HG03342 (cell line): ENCODE results near the gene PDZD4.

Experiments used
- ATAC-seq: cut with Tn5 transposase; IDR thresholded peaks from one replicate; pipeline ENCODE4 v1.9.1; 2021; ENCODE audit warnings: mild to moderate bottlenecking, moderate library complexity; ENCODE audit not compliant: unreplicated experiment

The PDZD4 gene

DNA sequence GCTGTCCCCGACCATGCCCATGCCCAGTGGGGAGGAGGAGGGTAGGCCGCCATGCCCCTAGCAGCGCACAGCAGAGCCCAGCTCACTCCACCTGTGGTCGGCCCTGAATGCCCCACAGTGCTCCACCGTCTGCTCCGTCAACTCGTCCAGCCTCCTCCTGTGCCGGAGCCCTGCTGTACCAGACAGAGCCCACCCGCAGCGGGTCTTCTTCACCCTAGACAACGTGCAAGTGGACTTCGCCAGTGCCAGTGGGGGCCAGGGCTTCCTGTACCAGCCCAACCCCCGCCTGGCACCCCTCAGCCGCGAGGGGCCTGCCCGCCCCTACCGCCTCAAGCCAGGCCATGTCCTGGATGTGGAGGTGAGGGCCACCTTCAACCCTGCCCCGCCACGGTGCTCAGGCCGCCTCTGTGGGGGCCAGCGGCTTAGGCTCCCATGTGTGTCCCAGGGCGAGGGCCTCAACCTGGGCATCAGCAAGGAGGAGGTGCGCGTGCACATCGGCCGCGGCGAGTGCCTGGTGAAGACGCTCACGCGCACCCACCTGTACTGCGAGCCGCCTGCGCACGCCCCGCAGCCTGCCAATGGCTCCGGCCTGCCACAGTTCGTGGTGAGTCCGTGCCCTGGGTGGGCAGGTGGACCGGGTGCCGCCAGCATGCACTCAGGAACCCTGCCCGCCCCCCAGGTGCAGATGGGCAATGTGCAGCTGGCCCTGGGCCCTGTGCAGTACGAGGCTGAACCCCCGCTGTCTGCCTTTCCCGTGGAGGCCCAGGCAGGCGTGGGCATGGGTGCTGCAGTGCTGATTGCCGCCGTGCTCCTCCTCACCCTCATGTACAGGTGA, 56.4 kb downstream of the PDZD4 start:
- ATAC-seq, result no peak

DNA sequence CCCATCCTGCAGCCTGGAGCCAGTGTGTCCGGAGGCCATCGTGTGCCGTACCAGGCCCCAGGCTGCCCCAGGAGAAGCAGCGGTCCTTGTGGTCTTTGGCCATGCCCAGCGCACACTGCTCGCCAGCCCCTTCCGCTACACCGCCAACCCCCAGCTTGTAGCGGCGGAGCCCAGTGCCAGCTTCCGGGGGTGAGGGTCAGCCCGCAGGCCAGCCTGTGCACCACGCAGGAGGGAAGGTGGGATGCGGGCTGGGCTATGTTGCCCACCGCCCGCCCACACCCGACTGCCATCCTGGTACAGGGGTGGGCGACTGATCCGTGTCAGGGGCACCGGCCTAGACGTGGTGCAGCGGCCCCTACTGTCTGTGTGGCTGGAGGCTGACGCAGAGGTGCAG, 57.1 kb downstream of the PDZD4 start:
- ATAC-seq, result no peak

DNA sequence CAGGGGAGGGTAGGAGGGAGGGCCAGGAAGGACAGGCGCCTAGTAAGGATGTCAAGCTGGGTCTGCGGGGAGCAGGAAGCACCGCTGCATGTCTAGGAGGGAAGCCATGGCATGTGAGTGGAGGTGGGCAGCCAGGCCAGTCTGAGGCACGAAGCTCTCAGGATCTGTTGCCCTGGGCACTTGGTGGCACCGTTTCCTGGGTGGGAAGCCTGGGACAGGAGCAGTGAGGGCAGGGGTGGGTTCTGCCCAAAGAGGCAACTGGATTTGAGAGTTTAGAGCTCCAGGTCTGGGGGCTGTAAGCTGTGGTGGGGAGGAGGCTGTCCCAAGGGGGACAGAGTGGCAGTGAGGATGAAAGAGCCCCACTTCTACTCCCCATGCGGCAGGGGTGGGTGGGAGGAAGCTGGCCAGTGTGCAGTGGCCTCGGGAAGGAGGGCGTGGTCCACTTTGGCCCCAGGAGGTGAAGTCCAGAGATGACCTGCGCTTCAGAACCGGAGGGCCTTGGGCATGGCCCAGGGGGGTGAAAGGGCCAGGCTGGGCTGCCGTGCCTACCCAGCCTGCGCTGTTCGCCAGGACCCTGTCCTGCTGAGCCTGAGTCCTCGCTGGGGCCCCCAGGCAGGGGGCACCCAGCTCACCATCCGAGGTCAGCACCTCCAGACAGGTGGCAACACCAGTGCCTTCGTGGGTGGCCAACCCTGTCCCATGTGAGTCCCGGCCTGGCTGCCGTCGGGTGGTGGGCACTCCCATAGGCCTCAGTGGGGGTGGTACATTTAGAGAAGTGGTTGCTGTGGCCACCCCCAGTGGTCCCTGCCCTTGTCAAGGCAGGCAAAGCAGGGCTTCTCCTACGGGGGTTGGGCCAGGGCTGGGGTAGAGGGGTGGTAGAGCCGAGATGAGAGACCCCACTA, 57.8 kb downstream of the PDZD4 start:
- no peak for ATAC-seq

DNA sequence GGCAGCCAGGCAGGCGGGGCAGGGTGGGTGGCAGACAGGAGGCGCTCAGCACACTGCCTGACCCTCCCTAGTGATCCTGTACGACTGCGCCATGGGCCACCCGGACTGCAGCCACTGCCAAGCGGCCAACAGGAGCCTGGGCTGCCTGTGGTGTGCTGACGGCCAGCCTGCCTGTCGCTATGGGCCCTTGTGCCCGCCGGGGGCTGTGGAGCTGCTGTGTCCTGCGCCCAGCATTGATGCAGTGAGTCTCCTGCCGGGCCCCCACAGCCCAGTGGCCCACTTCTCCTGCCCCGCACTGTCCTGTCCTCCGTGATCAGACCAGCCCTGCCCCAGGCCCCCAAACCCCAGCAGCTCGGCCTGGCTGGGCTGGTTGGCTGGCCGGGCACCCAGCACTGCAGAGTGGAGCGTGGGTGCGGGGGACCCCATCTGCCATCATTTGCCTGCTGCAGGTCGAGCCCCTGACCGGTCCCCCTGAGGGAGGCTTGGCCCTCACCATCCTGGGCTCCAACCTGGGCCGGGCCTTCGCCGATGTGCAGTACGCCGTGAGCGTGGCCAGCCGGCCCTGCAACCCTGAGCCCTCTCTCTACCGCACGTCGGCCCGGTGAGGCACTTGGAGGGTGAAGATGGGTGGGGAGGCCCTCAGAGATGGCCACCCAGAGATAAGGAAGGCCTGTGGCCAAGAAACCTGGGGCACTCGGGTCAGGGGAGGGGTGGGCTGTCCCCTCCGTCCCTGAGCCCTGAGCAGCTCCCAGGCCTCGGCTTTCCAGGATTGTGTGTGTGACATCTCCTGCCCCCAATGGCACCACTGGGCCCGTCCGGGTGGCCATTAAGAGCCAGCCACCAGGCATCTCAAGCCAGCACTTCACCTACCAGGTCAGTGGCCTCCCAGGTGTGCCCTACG, 58.7 kb downstream of the PDZD4 start:
- no peak for ATAC-seq

DNA sequence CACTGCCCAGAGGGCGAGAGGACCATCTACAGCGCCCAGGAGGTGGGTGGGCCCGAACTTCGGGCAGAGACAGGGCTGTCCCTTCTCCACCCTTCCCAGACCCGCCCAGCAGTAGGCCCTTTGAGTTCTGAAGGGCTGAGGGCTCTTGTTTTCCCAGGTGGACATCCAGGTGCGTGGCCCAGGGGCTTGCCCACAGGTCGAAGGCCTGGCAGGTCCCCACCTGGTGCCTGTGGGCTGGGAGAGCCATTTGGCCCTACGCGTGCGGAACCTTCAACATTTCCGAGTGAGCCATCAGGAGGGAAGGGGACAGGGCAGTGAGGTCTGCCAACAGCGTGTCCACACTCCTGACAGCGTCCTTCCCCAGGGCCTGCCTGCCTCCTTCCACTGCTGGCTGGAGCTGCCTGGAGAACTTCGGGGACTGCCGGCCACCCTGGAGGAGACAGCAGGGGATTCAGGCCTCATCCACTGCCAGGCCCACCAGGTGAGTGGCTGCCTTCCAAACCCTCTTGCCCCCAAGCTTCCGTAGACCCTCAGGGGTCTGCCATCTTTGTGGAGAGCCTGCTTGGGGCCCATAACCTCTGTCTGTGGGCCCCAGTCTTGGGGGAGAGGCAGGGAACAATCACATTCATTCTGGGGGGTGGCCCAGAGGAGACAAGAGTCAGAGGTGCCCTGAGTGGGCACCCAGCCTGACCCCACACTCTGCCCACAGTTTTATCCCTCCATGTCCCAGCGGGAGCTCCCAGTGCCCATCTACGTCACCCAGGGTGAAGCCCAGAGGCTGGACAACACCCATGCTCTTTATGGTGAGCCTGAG, 59.5 kb downstream of the PDZD4 start:
- no peak for ATAC-seq

DNA sequence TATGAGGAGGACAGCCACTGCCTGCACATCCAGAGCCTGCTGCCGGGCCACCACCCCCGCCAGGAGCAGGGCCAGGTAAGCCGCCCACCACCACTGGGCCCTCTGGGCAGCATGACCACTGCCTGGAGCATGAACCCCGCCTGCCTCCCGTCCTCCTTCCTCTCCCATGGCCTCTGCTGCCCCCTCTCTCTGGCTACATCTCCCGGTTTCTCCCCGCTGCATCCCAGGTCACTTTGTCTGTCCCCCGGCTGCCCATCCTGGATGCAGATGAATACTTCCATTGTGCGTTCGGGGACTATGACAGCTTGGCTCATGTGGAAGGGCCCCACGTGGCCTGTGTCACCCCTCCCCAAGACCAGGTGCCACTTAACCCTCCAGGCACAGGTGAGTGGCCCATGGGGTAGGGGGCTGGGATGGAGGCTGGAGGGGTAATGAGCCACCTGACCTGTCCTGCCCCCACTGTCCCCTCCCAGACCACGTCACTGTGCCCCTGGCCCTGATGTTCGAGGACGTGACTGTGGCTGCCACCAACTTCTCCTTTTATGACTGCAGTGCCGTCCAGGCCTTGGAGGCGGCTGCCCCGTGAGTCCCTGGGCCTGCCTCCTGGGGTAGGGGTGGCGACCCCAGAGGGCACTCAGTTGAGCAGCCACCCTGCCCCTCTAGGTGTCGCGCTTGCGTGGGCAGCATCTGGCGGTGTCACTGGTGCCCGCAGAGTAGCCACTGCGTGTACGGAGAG, 60.3 kb downstream of the PDZD4 start:
- ATAC-seq, result no peak

DNA sequence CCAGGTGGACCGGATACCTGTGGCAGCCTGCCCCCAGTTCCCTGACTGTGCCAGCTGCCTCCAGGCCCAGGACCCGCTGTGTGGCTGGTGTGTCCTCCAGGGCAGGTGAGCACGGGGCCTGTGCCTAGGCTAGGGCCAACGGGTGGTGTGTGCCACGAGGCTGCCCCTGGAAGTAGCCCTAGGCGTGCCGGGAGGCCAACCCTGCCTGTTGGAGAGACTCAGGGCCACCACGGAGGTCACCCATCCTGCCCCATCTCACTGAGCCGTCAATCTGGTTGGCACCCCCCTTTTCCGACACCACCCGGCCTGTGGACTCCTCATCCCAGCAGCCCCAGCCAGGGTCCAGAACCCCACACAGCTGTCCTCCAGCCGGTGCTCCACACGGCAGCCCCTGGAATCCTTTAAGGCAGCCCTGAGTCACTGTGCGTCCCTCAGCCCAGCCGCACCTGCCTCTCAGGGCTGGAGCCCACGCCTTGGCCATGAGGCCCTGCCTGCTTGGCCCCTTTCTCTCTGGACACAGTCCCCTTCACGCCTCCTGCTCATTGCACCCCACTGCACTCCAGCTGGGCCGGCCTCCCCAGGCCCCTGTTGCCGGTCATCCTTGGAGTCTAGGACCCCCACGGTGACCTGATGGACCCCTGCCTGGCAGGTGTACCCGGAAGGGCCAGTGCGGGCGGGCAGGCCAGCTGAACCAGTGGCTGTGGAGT, 61.0 kb downstream of the PDZD4 start:
- ATAC-seq, result no peak

DNA sequence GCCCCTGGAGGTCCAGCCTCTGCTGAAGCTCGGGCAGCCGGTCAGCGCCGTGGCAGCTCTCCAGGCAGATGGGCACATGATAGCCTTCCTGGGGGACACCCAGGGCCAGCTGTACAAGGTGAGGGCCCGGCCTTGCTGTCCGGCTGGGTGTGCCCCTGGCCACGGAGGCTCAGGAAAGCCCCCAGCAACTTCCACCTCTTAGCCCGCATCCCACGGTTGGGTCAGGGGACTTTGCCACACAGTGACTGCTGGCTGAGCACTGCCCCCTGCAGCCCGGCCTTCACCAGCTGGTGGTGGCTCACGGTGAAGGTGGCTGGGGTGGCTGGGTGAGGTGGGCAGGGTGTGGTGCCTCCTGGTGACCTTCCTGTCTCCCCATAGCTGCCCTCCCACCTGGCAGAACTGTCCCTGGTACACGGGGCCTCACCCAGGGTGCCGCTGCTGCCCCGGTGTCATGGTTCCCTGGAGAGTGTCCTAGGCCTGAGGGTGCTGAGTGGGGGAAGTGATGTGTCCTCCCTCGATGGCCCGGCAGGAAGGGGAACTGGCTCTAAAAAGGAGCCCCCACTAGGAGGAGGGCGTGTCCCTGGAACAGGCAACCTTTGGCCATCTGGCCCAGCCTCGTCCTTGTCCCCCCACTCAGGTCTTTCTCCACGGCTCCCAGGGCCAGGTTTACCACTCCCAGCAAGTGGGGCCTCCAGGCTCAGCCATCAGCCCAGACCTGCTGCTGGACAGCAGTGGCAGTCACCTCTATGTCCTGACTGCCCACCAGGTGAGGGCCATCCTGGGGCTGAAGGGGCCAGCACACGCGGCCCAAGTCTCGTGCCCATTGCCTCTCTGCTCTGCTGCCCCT, 61.8 kb downstream of the PDZD4 start:
- ATAC-seq, result no peak

DNA sequence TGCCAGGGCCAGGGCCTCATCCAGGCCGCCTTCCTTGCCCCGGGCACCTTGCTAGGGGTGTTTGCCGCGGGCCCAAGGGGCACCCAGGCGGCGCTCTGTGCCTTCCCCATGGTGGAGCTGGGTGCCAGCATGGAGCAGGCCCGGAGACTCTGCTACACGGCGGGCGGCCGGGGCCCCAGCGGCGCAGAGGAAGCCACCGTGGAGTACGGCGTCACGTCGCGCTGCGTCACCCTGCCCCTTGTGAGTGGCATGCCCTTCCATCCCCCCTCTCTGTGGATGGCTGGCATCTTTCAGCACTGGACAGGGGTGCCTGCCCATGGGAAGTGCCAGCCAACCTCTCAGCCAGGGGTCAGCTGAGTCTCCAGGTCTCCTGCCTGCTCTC, 62.7 kb downstream of the PDZD4 start:
- ATAC-seq, result no peak

DNA sequence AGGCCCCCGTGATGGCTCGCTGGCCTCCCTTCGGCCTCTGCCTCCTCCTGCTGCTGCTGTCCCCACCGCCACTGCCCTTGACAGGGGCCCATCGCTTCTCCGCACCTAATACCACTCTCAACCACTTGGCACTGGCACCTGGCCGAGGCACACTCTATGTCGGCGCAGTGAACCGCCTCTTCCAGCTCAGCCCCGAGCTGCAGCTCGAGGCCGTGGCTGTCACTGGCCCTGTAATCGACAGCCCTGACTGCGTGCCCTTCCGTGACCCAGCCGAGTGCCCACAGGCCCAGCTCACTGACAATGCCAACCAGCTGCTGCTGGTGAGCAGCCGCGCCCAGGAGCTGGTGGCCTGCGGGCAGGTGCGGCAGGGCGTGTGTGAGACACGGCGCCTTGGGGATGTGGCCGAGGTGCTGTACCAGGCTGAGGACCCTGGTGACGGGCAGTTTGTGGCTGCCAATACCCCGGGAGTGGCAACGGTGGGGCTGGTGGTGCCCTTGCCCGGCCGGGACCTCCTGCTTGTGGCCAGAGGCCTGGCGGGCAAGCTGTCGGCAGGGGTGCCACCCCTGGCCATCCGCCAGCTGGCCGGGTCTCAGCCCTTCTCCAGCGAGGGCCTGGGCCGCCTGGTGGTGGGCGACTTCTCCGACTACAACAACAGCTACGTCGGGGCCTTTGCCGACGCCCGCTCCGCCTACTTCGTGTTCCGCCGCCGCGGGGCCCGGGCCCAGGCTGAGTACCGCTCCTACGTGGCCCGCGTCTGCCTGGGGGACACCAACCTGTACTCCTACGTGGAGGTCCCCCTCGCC, 63.3 kb downstream of the PDZD4 start:
- no peak for ATAC-seq

DNA sequence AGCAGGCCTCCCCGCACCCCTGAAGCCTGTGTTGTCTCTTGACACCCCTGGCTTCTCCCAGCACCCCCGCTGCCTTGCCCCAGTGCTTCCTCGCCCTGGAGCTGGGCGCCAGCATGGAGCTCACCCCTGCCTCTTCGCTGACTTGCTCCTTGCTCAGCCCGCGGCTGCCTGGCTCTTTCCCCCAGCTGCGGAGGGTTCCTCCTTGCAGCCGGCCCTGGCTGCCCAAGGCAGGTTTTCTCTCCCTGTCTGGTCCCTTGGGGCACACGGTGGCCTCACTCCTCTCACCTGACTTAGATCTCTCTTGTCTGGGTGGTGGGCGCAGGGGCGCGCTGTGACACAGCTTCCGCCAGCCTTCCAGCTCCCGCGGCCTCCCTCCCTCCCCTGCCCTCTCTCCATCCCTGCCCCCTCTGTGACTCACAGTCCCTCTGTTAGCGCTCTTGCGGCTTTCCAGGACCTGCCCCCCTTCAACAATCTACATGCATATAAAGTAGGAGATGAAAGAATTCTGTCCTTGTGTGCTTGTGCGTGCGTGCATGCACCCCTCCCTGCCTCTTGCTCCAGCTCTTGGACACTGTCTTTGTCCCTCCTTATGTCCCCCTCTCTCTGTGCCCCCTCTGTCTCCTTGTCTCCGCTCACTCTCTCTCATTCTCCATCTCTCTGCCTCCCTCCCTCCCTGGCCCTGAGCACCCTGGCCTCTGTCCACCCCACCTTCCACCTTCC, 64.1 kb downstream of the PDZD4 start:
- no peak for ATAC-seq

DNA sequence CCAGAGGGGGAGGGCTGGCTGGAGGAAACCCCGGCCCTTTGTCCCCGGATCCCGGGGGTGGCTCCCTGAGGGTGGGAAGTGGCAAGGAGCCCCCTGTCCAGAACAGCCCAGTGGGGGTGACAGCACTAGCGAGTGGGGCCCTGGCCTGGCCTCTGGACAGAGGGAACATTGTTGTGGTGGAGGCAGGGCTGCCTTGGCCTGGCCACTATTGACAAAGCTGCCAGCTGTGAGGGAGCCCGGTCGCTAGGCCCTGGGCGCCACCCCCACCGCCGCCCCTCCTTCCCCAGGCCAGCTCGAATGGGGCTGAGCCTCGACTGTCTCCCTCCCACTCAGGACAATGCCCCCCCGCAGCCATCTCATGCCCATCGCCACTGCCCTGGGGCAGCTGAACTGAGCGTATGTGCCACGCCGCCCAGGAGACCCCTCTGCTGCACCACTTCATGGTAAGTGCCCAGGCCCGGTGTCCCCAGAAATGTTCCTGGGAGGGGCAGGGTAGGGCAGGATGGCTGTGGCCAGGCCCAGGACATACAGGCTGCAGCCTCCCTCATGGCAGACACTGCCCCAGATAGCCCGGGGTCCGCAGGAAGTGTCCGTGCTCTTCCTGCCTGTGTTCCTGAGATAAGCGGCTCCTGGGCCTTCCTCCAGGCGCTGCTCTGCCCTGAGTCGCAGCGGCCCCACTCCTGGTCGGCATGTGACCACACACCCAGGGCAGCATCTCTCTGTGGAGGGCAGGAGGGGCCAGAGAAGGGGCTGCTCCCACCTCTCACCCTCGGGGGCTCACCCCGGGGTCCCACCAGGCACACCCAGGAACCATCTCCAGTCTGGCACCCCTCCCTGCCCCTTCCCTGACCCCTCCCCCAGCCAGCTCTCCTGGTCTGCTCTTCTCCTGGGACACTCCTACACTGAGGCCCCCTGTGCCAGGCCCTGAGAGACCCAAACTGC, 64.9 kb downstream of the PDZD4 start:
- no peak for ATAC-seq

DNA sequence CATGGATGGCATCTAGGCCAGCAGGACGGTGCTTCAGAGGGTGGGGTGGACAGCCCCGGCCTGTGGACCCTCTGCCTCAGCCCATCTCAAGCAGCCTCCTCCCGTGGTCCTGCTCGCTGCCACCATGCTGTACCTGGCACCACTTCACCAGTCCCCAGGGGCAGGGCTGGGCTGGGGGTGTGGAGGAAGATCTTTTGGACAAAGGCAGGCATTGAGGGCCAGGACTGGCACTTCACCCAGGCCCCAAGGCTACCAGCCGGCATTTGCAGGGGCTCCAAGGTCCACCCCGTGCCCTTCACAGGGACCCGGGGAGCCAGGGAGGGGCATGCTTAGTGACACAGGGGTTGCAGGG, 65.6 kb downstream of the PDZD4 start:
- ATAC-seq, result no peak

DNA sequence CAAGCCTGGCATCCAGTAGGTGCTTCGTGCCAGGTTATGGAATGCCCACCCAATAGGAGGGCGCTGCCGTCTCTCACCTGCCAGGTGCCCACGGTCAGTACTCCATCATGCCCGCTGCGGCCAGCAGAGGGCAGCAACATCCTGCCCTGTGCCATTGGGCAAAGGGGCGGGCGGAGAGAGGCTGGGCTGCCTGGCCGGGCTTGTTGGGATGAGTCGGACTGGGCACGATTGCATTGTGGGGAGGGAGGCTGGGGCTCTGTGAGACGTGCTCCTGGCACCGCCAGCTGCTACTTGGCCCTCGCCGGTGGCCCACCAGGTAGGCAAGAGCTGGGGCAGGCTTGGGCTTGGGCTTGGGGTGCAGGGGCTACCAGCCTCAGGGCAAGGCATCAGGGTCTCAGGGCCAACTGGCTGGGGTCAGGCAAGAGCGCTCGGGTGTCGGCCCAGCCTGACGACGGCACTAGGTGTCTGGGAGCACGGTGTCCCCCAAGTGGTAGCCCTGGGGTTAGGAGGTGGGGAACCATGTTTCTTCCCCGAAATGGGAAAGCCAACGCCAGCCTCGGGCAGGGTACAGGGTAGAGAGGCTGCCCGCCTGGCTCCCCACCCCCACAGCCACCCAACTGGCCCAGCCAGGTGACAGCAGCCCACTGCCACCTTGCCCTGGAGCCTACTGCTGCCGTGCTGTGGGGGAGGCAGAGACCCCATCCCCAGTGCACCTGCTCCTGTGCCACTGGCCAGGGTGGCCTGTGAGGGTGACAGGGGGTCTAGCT, 66.2 kb downstream of the PDZD4 start, which contains the start of gene PLXNB3:
Gene PLXNB3 (plus strand): TSS at position 261 of the 767 bp plus-strand sequence. CDS start 1,287 bp downstream, outside the sequence.
- peak; percentile 62 for ATAC-seq
